GM06990 (cell line): ENCODE results near the gene QKI.
"Not testable (repeated sequence)": the region's sequence is repeated elsewhere in the genome, so short reads cannot be mapped to it uniquely, and the experiment has no call there.

ENCODE experiments used
- DNase-seq: peaks from one replicate; pipeline ENCODE4 v3.0.0-alpha.2; 2011; ENCODE audit not compliant: insufficient read length; ENCODE audit errors: extremely low read depth
- H3K27me3 ChIP-seq: replicated peaks from 2 replicates; pipeline ENCODE4 v1.6.0; 2011; ENCODE audit warnings: low read length; ENCODE audit not compliant: control insufficient read depth, insufficient read depth
- H3K36me3 ChIP-seq: 2 replicates; pipeline ENCODE4 v1.5.1; 2011; ENCODE audit warnings: low read length; ENCODE audit not compliant: control insufficient read depth, insufficient read depth
- H3K4me3 ChIP-seq: replicated peaks from 2 replicates; pipeline ENCODE4 v1.5.1; 2011; ENCODE audit warnings: low read depth, mild to moderate bottlenecking, control low read depth, low read length
- TF ChIP-seq, protein P1 (sequence below): IDR thresholded peaks from 2 replicates; pipeline ENCODE4 v1.5.1; 2011; ENCODE audit warnings: low read length, control low read depth, mild to moderate bottlenecking, inconsistent platforms; ENCODE audit not compliant: insufficient read depth, poor library complexity, severe bottlenecking

Gene QKI

DNA sequence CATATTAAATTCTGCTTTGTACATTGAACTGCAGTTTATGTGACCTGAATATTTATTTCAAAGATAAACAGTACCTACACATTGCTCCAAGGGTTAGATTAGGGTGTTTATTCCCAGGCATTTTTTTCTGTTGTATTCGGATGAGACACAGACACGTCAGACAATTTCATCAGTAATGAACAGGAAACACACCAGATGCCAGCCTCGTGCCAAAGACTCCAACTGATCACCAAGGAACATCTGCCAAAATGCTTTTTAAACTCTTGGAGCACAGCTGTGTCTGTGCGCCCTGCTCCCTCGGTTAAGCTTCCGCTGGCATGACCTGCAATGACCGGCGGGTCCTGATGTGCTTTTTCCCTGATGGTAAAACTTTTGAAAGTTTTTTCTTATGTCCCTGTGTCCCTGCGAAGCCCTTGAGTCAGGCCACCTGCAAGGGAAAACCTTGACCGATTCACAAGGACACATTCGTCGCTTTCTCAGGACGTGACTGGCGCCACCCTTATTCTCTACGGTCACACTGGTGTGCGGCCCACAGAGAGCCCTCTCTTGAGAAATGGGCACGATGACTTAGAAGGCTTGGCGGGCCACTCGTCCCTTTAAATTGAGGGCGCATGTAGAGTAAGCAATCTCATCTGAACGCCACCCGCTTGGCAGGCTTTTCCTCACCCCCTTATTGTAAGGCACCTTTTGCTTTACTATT is 173.9 kb downstream of the QKI start:
- H3K27me3 ChIP-seq = no peaks in the 10 kb centered on the region
- no peak for DNase-seq
- H3K4me3 ChIP-seq = no peak overlapping the region
- TF ChIP-seq, protein P1, sequence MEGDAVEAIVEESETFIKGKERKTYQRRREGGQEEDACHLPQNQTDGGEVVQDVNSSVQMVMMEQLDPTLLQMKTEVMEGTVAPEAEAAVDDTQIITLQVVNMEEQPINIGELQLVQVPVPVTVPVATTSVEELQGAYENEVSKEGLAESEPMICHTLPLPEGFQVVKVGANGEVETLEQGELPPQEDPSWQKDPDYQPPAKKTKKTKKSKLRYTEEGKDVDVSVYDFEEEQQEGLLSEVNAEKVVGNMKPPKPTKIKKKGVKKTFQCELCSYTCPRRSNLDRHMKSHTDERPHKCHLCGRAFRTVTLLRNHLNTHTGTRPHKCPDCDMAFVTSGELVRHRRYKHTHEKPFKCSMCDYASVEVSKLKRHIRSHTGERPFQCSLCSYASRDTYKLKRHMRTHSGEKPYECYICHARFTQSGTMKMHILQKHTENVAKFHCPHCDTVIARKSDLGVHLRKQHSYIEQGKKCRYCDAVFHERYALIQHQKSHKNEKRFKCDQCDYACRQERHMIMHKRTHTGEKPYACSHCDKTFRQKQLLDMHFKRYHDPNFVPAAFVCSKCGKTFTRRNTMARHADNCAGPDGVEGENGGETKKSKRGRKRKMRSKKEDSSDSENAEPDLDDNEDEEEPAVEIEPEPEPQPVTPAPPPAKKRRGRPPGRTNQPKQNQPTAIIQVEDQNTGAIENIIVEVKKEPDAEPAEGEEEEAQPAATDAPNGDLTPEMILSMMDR = no peak
- no peaks in the 10 kb centered on the region for H3K36me3 ChIP-seq

DNA sequence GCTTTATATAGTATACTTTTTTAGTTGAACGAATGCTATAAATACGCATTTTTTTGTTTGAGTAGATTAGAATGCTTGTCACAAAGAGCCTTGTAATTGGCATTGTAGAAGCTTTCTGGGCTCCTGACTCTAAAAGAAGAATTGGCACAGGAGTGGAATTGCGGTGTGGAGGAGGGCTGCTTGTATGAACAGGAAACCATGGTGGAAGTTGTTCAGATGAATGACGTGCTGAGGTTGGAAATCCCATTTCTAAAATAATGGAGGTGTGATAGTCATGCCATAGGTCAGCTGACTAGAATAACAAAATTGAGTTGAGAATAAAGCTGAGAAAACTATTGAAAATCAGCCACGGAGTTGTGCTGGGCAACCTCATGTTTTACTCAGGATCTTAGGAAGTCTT is 174.9 kb downstream of the QKI start:
- Histone ChIP-seq H3K36me3 (no peaks in the 10 kb centered on the region), H3K4me3 (no peak overlapping the region), H3K27me3 (no peaks in the 10 kb centered on the region)
- TF ChIP-seq, protein P1 = no peak
- DNase-seq = no peak

GRCh38 chr6:163590132-163590531 is 175.6 kb downstream of the QKI start:
- not testable (repeated sequence) for H3K27me3 ChIP-seq, DNase-seq, H3K4me3 ChIP-seq, H3K36me3 ChIP-seq

- DNase-seq = no peak
- H3K27me3 ChIP-seq = no peaks in the 10 kb centered on the region
- TF ChIP-seq, protein P1 = no peak
Observed at GRCh38 chr6:163592872-163593271, 178.4 kb downstream of the QKI start.

DNA sequence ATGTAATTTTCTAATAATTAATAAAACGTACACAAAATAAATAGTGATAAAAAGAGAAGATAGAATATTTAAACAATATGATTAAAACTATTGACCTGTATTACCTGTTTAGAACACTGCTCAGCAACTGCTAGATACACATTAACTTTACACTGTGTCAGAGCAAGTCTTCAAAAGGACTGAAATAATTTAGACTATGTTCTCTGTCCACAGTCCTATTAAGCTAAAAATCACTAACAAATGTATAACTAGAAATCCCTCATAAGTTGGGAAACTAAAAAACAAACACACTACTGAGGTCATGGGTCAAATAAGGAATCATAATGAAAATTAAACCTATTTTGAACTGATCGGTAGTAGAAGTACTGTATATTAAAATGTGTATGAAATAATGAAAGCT is 181.7 kb downstream of the QKI start:
- TF ChIP-seq, protein P1 = no peak

More at GRCh38 chr6:163592872-163593271, 178.4 kb downstream of the QKI start:
- Histone ChIP-seq H3K4me3 (no peak overlapping the region), H3K36me3 (no peaks in the 10 kb centered on the region)

DNA sequence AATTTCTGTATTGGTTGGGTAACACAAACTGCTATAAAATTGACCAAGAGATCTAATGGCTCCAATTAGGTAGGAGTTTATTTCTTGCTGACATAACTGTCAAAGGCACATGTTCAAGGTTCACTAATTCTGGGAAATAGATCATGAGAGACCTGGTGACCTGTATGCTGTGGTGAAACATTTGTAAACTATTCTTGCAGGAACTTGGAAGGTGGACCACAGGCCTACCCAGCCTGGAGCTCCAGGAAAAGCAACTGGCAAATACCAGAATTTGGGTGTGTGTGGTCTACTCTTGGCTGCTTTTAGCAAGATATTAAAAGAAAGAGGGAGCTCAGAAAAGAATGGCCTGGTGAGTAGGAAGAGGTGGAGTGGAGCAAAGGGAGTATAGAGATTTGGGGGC is 184.6 kb downstream of the QKI start:
- no peak for DNase-seq
- Histone ChIP-seq H3K4me3 (no peak overlapping the region), H3K27me3 (no peaks in the 10 kb centered on the region), H3K36me3 (no peaks in the 10 kb centered on the region)
- TF ChIP-seq, protein P1 = no peak

More for the DNA sequence above, 181.7 kb downstream of the QKI start:
- no peaks in the 10 kb centered on the region for H3K27me3 ChIP-seq
- no peak for DNase-seq
- H3K36me3 ChIP-seq = no peaks in the 10 kb centered on the region
- H3K4me3 ChIP-seq = no peak overlapping the region
